Kidney (tissue), 14 donors: ENCODE measurements around the gene PLA2R1. TPM values are rescaled to one million over a fixed set of nuclear protein-coding genes. Genes with fewer than 3 reads are reported as not detected.
A peak's percentile ranks its signal among the peaks of the same experiment; 100 is the strongest.
"Not testable (repeated sequence)": the region's sequence is repeated elsewhere in the genome, so short reads cannot be mapped to it uniquely, and the experiment has no call there.

Source experiments
- DNase-seq, 5 donors: peaks; one replicate each; pipeline ENCODE4 v3.0.0-alpha.2; 2013 to 2020
- FAIRE-seq: peaks from 2 replicates; lab custom pipeline; 2012; peaks lifted over from hg19 to GRCh38; lab: Jason Lieb, UNC
- H3K27ac ChIP-seq, 2 donors: one replicate each; pipeline ENCODE4 v1.7.0; 2013; ENCODE audit warnings: low read depth in 2 of 2, low read length in 2 of 2, inconsistent platforms in 1 of 2
- H3K27me3 ChIP-seq: one replicate; pipeline ENCODE4 v1.7.1; 2013; ENCODE audit warnings: low read length, inconsistent platforms; ENCODE audit not compliant: control insufficient read depth, insufficient read depth
- H3K36me3 ChIP-seq, 3 donors: one replicate each; pipeline versions ENCODE4 v1.7.0 to v1.7.1; 2013; ENCODE audit warnings: low read length in 3 of 3, control low read depth in 1 of 3, inconsistent platforms in 1 of 3; ENCODE audit not compliant: insufficient read depth in 3 of 3, control insufficient read depth in 2 of 3
- H3K4me1 ChIP-seq, 3 donors: one replicate each; pipeline versions ENCODE4 v1.7.0 to v1.7.1; 2013; ENCODE audit warnings: low read length in 3 of 3, inconsistent platforms in 1 of 3, low read depth in 1 of 3; ENCODE audit not compliant: control insufficient read depth in 2 of 3, insufficient read depth in 2 of 3
- H3K4me3 ChIP-seq, 3 donors: one replicate each; pipeline versions ENCODE4 v1.7.0 to v1.8.1; 2013; ENCODE audit warnings: low read length in 3 of 3, control low read depth in 1 of 3, inconsistent platforms in 1 of 3
- H3K9ac ChIP-seq, 3 donors: one replicate each; pipeline versions ENCODE4 v1.7.0 to v1.7.1; 2013; ENCODE audit warnings: low read length in 3 of 3, control low read depth in 1 of 3, inconsistent platforms in 1 of 3
- H3K9me3 ChIP-seq, 3 donors: one replicate each; pipeline versions ENCODE4 v1.7.0 to v1.7.1; 2013; ENCODE audit warnings: low read length in 3 of 3, control low read depth in 1 of 3, inconsistent platforms in 1 of 3; ENCODE audit not compliant: control insufficient read depth in 2 of 3, insufficient read depth in 1 of 3
- intact Hi-C: fragments of 100-400 bp; cut with DNase I; formaldehyde crosslinking; loops from one replicate; pipeline ENCODE4 v1.11.1; 2022
- polyA plus RNA-seq: library from polyadenylated mRNA; stranded (reverse); fragments of 350-450 nt; fragmentation: Illumina TruSeq; extraction: RNeasy Lipid Tissue Mini Kit (QIAGEN cat#74804); gene quantifications from one replicate; pipeline ENCODE4 v1.2.3, GENCODE V29; 2014; ENCODE audit warnings: low read depth, low replicate concordance; ENCODE audit not compliant: insufficient read depth
- total RNA-seq: library from RNA; stranded (reverse); fragmentation: NEBNext Ultra II Directional; extraction: Animal tissue kit (Norgen Biotek cat#: 25700); gene quantifications from one replicate; pipeline ENCODE4 v1.2.1, GENCODE V29; 2021
- TF ChIP-seq, protein P1 (sequence below): IDR thresholded peaks from 3 replicates; pipeline ENCODE4 v1.5.1; 2012; ENCODE audit warnings: mild to moderate bottlenecking, moderate library complexity, borderline replicate concordance; ENCODE audit not compliant: insufficient read depth; ENCODE audit errors: extremely low read depth
- donor health status: control.
- donor health status: control.
- donor health status: control.
- donor health status: control.
- donor health status: control.
- donor health status: DM: yes; HTN: yes; CAD: no.
- donor health status: Normal renal cell carcinoma (clear cell type).

The PLA2R1 gene
- total and polyA plus RNA-seq, 2 donors from 2014 or later, result 6.6 to 71.9 TPM

DNA sequence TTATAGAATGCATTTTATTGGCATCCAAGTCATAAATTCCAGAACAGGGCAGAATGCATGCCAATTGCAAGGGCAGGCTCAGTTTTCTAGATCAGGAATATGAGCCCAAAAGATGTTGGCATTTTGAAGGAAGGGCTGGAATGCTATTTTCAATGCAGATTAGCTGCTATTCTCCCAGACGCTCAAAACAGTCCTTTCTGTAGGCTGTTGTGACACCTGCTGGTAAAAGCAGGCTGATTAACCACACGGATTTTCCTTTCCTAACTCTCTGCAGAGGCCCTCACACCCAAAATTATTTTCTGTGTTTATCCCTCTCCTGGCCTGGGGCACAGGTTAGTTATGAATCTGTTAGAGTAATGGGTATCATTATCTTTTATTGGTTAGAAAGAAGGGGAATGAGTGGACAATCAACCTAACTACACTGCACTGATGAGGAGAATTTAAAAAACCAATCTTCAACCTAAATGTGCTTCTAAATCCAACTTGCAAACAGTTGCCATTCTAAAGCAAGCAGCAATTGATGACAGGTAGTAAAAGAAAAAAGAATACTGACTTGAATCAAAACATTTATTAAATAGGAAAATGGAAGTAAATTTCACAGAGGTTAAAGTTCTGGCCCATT lies 94.0 kb downstream of the PLA2R1 start:
- Histone ChIP-seq H3K4me1 (no peaks in the 10 kb centered on the region), H3K27me3 (no peaks in the 10 kb centered on the region), H3K4me3 (no peak overlapping the region), H3K36me3 (peaks cover 0 to 3% (median 0%) of the 10 kb centered on the region in 3 donors), H3K9ac (no peak overlapping the region), H3K9me3 (no peaks in the 10 kb centered on the region), H3K27ac (no peak overlapping the region)
- DNase-seq (peak in 3 of 5 donors; percentile 47 to 84 (median 65)), FAIRE-seq (no peak)
- intact Hi-C loops, result no loop called here
- TF ChIP-seq, protein P1, sequence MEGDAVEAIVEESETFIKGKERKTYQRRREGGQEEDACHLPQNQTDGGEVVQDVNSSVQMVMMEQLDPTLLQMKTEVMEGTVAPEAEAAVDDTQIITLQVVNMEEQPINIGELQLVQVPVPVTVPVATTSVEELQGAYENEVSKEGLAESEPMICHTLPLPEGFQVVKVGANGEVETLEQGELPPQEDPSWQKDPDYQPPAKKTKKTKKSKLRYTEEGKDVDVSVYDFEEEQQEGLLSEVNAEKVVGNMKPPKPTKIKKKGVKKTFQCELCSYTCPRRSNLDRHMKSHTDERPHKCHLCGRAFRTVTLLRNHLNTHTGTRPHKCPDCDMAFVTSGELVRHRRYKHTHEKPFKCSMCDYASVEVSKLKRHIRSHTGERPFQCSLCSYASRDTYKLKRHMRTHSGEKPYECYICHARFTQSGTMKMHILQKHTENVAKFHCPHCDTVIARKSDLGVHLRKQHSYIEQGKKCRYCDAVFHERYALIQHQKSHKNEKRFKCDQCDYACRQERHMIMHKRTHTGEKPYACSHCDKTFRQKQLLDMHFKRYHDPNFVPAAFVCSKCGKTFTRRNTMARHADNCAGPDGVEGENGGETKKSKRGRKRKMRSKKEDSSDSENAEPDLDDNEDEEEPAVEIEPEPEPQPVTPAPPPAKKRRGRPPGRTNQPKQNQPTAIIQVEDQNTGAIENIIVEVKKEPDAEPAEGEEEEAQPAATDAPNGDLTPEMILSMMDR, result peak; percentile 61

DNA sequence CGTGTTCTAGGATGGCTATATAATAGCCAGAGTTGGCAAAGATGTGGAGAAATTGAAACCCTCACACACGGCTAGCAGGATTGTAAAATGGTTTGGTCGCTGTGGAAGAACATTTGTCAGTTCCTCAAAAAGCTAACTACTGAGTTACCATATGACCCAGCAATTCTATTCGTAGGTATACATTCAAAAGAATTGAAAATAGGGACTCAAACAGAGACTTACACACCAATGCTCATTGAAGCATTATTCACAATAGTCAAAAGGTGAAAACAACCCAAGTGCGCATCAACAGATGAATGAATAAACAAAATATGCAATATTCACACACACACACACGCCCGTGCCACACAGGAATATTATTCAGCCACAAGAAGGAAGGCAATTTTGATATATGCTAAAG lies 98.7 kb downstream of the PLA2R1 start:
- FAIRE-seq, result no peak

DNA sequence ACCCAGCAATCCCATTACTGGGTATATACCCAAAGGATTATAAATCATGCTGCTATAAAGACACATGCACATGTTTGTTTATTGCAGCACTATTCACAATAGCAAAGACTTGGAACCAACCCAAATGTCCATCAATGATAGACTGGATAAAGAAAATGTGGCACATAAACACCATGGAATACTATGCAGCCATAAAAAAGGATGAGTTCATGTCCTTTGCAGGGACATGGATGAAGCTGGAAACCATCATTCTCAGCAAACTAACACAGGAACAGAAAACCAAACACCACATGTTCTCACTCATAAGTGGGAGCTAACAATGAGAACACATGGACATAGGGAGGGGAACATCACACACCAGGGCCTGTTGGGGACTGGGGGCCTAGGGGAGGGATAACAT lies 99.9 kb downstream of the PLA2R1 start:
- H3K27me3 ChIP-seq, intact Hi-C loops, DNase-seq, H3K36me3 ChIP-seq, H3K9me3 ChIP-seq, H3K9ac ChIP-seq, FAIRE-seq, H3K4me3 ChIP-seq, H3K27ac ChIP-seq, H3K4me1 ChIP-seq: not testable (repeated sequence)

More for the DNA sequence above, 98.7 kb downstream of the PLA2R1 start:
- Histone ChIP-seq H3K36me3 (peaks cover 0 to 3% (median 0%) of the 10 kb centered on the region in 3 donors), H3K9ac (no peak overlapping the region), H3K4me3 (no peak overlapping the region), H3K9me3 (no peaks in the 10 kb centered on the region), H3K27ac (no peak overlapping the region), H3K4me1 (peaks cover 0 to 7% (median 3%) of the 10 kb centered on the region in 3 donors), H3K27me3 (no peaks in the 10 kb centered on the region)
- TF ChIP-seq, protein P1, result no peak
- intact Hi-C loops, result no loop called here
- DNase-seq, result no peak

DNA sequence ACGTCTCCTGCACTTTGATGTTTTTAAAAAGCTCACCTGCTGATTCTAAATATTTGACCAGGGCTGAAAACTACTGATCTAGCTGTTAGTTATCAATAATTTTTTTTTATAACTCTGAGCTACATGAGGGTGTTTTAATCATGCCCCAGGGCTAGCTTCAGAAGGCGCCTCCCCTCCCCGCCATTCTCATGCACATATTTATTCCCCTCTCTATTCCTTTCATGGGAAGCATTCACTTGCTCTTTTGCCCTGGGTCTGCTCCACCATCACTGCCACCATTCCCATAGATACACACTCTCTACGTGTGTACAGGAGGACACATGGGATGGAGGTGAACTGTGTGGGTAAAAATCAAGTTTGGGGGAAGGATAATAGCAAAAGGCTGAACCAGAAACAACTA lies 101.0 kb downstream of the PLA2R1 start:
- Histone ChIP-seq H3K9ac (no peak overlapping the region), H3K36me3 (peaks cover 0 to 6% (median 0%) of the 10 kb centered on the region in 3 donors), H3K27me3 (no peaks in the 10 kb centered on the region), H3K4me1 (peaks cover 0 to 7% (median 3%) of the 10 kb centered on the region in 3 donors), H3K9me3 (no peaks in the 10 kb centered on the region), H3K27ac (no peak overlapping the region), H3K4me3 (no peak overlapping the region)
- TF ChIP-seq, protein P1, result no peak
- no peak for FAIRE-seq
- intact Hi-C loops, result no loop called here
- no peak for DNase-seq
